Hematopoietic multipotent progenitor cell treated with erythropoietin and hydrocortisone succinate and interleukin-3 and kit ligand, for 6 days (in vitro differentiated cells): ENCODE results near the gene NLRX1.
"Not testable (repeated sequence)": the region's sequence is repeated elsewhere in the genome, so short reads cannot be mapped to it uniquely, and the experiment has no call there.

Experiments used
- DNase-seq: peaks from one replicate; pipeline ENCODE4 v3.0.0-alpha.2; 2015

Gene NLRX1

GRCh38 chr11:119155733-119156492, 12.6 kb upstream of the NLRX1 start:
- DNase-seq, result peak; percentile 55

DNA sequence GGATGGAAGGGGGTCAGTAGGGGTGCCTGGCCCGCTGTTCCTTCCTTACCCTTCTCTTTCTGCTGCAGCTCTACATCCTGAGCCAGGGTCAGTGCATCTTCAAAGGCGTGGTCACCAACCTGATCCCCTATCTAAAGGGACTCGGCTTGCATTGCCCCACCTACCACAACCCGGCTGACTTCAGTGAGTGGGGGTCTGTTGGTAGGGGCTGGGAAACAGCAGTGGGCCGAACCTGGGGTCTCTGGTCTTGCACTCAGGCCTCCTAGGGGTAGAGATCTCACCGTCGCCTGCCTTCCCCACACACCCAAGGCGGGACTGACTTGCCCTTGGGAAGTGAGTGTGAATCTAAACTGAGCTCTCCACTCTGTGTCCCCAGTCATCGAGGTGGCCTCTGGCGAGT, 12.0 kb upstream of the NLRX1 start:
- DNase-seq, result no peak

- DNase-seq, result peak; percentile 48
Measured at GRCh38 chr11:119157063-119157462, 11.5 kb upstream of the NLRX1 start.

- no peak for DNase-seq
Measured at GRCh38 chr11:119158467-119158866, 10.1 kb upstream of the NLRX1 start.

GRCh38 chr11:119160151-119160550, 8.4 kb upstream of the NLRX1 start:
- DNase-seq, result no peak

- DNase-seq, result no peak
Measured at GRCh38 chr11:119161871-119162270, 6.7 kb upstream of the NLRX1 start.

DNA sequence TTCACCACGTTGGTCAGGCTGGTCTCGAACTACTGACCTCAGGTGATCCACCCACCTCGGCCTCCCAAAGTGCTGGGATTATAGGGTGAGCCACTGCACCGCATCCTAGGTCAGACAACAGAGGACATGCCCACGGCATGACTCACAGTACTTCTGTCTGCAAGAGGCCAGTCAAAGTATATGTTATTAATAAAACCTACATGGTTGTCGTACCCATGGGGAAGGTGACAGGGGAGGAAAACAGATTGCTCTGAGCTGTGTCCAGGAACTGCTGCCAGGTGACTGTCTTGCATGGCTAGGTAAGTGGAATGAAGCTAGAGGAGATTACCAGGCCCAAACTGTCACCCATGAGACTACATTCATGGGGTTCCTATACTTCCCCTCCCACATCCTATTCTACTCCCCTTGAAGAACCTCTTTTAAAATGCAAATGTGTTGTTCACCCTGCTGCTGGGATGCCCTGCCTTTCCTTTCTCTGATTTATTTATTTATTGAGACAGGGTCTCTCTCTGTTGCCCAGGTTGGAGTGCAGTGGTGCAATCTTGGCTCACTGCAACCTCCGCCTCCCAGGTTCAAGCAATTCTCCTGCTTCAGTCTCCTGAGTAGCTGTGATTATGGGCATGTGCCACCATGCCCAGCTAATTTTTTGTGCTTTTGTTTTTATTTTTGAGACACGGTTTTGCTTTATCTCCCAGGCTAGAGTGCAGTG, 2.0 kb upstream of the NLRX1 start:
- no peak for DNase-seq

- DNase-seq, result not testable (repeated sequence)
Measured at GRCh38 chr11:119167077-119167458, 1.5 kb upstream of the NLRX1 start.

DNA sequence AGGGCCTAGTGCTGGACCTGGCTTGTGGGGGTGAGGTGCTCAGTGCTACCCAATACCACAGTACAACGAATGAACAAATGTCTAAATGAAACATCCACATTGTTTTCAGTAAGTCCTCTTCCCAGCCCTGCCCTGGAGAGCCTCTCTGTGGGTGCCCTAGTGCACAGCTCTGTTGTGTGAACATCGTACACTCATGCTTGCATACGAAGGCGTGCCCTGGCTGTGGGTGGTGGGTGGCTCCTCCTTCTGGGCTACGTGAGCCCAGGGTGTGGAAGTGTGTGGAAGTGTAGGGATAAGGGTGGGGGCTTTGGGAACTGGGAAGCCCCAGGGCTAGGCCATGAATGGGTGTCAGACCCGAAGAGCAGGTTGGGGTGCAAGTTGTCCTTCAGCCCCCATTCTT, 592 bp upstream of the NLRX1 start:
- DNase-seq, result no peak

DNA sequence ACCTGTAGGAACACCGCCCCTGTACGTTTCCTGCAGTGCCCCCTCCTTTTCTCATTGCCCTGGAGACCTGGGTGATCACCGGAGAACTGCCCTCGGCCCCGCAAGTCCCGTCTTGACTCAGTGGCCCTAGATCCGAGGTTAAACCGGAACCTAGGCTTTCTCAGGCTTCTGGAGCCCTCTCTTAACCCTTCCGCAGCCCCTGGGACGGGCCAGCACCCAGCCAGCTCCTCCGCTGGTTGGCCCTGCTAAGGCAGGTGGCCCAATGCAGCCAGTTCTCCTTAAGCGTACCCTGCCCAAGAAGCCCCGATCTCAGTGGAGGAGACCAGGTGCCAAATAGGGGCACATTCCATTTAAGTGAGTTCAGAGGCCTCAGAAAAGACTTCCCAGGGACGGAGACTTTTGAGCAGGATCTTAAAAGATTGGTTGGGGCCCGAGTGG, 776 bp downstream of the NLRX1 start:
- peak; percentile 68 for DNase-seq

GRCh38 chr11:119172513-119172912, 4.0 kb downstream of the NLRX1 start:
- peak; percentile 66 for DNase-seq

- no peak for DNase-seq
Measured at GRCh38 chr11:119173453-119173852, 4.9 kb downstream of the NLRX1 start.

DNA sequence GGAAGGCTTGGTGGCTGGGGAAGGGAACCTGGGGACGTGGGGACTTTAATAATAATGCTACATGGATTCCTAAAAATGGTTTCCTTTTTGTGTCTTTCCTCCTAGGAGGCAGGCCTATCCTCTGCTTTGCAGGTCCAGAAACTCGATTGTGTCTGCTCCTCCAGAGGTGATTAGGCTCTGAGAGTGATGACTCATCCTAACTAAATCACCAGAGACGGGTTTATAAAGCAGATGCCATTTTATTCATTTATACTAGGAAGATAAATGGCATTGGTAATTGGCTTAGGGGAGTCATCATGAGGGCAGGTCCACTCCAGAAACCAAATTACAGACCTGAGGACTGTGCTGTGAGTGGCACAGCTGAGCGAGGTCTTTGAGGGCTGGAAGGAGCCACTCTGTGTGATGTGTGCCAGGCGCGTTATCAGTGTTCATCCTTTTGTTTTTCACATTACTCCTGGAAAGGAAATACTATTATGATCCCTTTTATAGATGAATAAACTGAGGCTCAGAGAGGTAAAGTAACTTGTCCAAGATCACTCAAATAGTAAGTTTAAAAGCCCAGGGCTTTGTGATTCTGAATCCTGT, 7.1 kb downstream of the NLRX1 start:
- peak; percentile 18 for DNase-seq

- no peak for DNase-seq
Measured at GRCh38 chr11:119178166-119178680, 9.7 kb downstream of the NLRX1 start.

DNA sequence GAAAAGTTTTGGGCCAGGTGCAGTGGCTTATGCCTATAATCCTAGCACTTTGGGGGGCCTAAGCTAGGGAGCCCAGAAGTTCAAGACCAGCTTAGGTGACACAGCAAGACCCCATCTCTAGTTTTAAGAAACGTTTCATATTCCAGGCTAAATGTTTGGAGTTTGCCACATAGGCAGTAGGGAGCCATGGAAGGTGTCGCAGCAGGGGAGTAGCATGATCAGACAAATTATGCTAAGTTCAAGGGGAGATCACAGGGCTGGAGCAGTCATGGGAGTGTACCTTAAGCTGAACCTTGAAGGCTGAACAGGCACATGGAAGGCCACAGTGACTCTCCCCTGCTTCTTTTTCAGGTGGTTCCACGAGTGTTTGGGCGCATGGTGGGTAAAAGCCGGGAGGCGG, 10.8 kb downstream of the NLRX1 start:
- no peak for DNase-seq

DNA sequence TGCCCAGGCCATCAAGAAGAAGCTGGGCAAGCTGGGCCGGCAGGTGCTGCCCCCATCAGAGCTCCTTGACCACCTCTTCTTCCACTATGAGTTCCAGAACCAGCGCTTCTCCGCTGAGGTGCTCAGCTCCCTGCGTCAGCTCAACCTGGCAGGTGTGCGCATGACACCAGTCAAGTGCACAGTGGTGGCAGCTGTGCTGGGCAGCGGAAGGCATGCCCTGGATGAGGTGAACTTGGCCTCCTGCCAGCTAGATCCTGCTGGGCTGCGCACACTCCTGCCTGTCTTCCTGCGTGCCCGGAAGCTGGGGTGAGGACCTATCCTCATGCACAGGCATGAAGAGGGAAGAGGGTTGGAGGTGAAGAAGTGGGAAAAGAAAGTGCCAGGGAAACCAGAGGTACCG, 11.5 kb downstream of the NLRX1 start:
- no peak for DNase-seq

DNA sequence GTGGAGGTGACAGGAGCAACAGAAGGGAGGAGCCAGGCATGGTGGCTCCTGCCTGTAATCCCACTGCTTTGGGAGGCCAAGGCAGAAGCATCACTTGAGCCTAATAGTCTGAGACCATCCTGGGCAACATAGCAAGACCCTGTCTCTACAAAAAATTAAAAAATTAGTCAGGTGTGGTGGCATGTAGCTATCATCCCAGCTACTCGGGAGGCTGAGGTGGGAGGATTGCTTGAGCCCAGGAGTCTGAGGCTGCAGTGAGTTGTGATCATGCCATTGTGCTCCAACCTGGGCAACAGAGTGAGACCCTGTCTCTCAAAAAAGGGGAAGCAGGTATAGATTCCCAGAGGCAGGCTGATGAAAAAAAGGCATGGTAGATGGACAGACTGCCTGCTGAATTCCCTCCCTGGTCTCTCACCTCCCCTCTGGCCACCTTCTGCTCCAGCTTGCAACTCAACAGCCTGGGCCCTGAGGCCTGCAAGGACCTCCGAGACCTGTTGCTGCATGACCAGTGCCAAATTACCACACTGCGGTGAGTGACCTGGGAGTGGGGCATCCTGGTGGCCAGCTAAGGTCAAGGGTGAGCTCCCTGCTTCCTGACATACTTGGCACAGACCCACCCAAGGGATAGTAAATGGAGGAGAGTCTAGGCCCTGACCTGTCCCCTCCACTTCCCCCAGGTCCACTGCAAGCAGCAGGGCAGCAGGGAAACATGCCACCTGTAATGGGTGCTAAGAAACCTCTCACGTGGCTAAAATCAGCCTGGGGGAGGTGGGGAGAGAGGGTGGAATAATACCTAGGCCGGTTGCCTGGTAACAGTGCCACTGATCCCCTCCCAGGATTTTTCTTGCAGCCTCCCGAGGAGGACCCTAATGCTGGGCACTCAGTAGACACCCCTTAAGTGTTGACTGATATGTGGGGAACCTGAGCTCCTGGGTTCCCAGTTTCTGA, 12.5 kb downstream of the NLRX1 start:
- no peak for DNase-seq

DNA sequence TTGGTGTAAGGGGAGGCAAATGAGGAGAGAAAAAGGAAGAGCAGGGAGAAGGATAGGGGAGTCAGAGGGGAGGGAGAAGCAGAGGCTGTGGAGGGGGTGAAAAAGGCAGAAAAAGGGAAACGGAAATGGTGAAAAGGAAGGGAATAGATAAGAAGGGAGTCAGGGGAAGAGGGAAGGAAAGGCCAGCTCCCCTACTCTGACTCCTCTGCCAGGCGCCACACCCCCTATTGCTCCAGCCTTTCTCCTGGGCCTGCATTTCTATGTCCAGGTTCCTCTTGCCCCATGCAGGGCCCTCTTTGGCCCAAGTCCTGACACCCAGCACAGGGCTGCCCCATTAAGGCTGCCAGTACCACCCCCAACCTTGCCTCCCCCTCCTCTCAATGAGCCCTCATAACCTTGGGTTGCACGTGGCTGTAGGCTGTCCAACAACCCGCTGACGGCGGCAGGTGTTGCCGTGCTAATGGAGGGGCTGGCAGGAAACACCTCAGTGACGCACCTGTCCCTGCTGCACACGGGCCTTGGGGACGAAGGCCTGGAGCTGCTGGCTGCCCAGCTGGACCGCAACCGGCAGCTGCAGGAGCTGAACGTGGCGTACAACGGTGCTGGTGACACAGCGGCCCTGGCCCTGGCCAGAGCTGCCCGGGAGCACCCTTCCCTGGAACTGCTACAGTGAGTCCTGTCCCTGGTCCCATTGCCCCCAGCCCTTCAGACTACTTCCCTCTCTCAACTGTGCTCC, 13.3 kb downstream of the NLRX1 start:
- DNase-seq, result no peak

DNA sequence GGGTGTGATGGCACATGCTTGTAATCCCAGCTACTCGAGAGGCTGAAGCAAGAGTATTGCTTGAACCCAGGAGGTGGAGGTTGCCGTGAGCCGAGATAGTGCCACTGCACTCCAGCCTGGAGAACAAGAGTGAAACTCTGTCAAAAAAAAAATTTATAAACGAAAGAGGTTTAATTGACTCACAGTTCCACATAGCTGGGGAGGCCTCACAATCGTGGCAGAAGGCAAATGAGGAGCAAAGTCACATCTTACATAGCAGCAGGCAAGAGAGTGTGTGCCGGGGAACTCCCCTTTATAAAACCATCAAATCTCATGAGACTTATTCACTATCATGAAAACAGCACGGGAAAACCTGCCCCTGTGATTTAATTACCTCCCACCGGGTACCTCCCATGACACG, 15.9 kb downstream of the NLRX1 start:
- DNase-seq, result not testable (repeated sequence)

- no peak for DNase-seq
Measured at GRCh38 chr11:119185981-119186634, 17.6 kb downstream of the NLRX1 start.

DNA sequence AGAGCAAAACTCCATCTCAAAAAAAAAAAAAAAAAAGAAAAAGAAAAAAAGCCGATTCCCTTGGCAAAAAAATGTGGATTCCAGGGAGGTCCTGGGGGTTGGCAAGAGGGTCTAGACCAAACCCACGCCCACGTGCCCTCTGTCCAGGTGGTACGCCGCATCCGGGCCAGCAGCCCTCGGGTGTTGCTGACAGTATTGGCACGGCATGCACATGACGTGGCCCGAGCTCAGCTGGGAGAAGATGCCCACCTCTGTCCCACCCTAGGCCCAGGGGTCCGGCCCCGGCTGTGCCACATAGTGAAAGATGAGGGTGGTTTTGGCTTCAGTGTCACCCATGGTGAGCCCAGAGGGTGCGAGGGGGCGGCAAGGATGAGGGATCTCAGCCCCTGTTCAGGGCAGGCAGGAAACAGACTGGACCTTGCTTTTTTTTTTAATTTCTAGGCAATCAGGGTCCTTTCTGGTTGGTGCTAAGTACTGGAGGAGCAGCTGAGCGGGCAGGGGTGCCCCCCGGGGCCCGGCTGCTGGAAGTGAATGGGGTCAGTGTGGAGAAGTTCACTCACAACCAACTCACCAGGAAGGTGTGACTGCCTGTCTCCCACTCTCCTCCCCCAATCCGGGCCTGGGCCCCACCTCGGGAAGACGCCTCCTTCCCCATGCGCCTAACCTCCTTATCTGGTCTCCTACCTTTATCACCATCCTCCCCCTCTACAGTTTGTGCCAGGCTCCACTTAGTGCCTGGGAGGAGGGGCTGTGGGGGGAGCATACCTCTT, 18.8 kb downstream of the NLRX1 start:
- DNase-seq, result no peak
